ACC112 (cell line): ENCODE results near the gene HAO1.

Experiments used
- H2AFZ ChIP-seq: fragments of 200-600 bp; sonication (generic); one replicate; pipeline ENCODE4 v1.6.0; 2017; ENCODE audit warnings: antibody characterized with exemption, low read length; ENCODE audit not compliant: unreplicated experiment
- H3K27ac ChIP-seq: fragments of 200-600 bp; sonication (generic); 2 replicates; pipeline ENCODE4 v1.5.1; 2014; ENCODE audit warnings: low read depth, mild to moderate bottlenecking, antibody characterized with exemption, low read length, moderate library complexity
- H3K27me3 ChIP-seq: fragments of 200-600 bp; sonication (generic); 2 replicates; pipeline ENCODE4 v1.6.1; 2014; ENCODE audit warnings: mild to moderate bottlenecking, antibody characterized with exemption, low read length, moderate library complexity, mixed read lengths; ENCODE audit not compliant: insufficient read depth
- H3K36me3 ChIP-seq: fragments of 200-600 bp; sonication (generic); 2 replicates; pipeline ENCODE4 v1.6.1; 2016; ENCODE audit warnings: mild to moderate bottlenecking, antibody characterized with exemption, low read length, moderate library complexity, mixed read lengths; ENCODE audit not compliant: insufficient read depth
- H3K4me1 ChIP-seq: fragments of 200-600 bp; sonication (generic); one replicate; pipeline ENCODE4 v1.6.1; 2016; ENCODE audit warnings: low read length, mixed read lengths; ENCODE audit not compliant: insufficient read depth, unreplicated experiment, control insufficient read depth
- H3K4me3 ChIP-seq: fragments of 200-600 bp; sonication (generic); 2 replicates; pipeline ENCODE4 v1.5.1; 2014; ENCODE audit warnings: mild to moderate bottlenecking, low read depth, low read length
- H3K79me2 ChIP-seq: fragments of 200-600 bp; sonication (generic); one replicate; pipeline ENCODE4 v1.6.0; 2016; ENCODE audit warnings: low read length; ENCODE audit not compliant: control insufficient read depth, unreplicated experiment, insufficient read depth

Gene HAO1

GRCh38 chr20:7858734-7859250, 81.5 kb downstream of the HAO1 start:
- H3K36me3 ChIP-seq: no peaks in the 10 kb centered on the region
- H2AFZ ChIP-seq: no peak overlapping the region
- H3K4me1 ChIP-seq: peaks cover 35% of the 10 kb centered on the region
- no peaks in the 10 kb centered on the region for H3K79me2 ChIP-seq
- H3K27ac ChIP-seq: no peak overlapping the region
- H3K27me3 ChIP-seq: peaks cover 14% of the 10 kb centered on the region; the same call in 1 of the 2 replicates
- no peak overlapping the region for H3K4me3 ChIP-seq

- peaks cover 41% of the 10 kb centered on the region for H3K4me1 ChIP-seq
- H3K27ac ChIP-seq: peak overlapping the region; percentile 44
- H2AFZ ChIP-seq: no peak overlapping the region
- H3K27me3 ChIP-seq: no peaks in the 10 kb centered on the region
- H3K4me3 ChIP-seq: no peak overlapping the region
- H3K36me3 ChIP-seq: no peaks in the 10 kb centered on the region
- H3K79me2 ChIP-seq: no peaks in the 10 kb centered on the region
These were observed 83.5 kb downstream of the HAO1 start for GRCh38 chr20:7856756-7857155.

GRCh38 chr20:7855545-7855944, 84.7 kb downstream of the HAO1 start:
- Histone ChIP-seq H3K27ac (no peak overlapping the region), H3K36me3 (no peaks in the 10 kb centered on the region), H3K4me1 (peaks cover 49% of the 10 kb centered on the region)

DNA sequence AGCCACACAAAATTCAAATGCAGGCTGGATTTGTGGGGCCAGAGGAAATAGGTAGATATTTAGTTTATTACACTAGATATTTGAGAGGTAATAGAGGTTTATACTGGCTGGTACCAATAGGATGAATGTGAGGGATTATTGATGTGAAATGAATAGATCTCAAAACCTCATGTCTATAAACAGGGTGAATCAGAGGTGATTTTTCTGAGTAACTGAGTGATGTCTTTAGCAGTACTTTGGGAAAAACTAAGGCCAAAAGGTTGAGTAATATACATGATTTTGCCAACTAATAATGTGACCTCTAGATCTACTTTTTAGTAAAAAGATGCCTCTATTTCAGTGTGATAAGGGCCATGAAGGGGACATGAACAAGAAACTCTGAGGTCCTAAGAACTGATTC, 86.8 kb downstream of the HAO1 start:
- no peaks in the 10 kb centered on the region for H3K27me3 ChIP-seq

More at GRCh38 chr20:7855545-7855944, 84.7 kb downstream of the HAO1 start:
- H3K4me3 ChIP-seq: no peak overlapping the region; the same call in 1 of the 2 replicates
- H2AFZ ChIP-seq: no peak overlapping the region
- H3K79me2 ChIP-seq: no peaks in the 10 kb centered on the region
- no peaks in the 10 kb centered on the region for H3K27me3 ChIP-seq

GRCh38 chr20:7850775-7851490, 89.3 kb downstream of the HAO1 start:
- H3K79me2 ChIP-seq: no peaks in the 10 kb centered on the region
- H3K36me3 ChIP-seq: no peaks in the 10 kb centered on the region
- no peak overlapping the region for H3K27ac ChIP-seq
- H3K4me3 ChIP-seq: no peak overlapping the region
- H3K4me1 ChIP-seq: peaks cover 27% of the 10 kb centered on the region
- H2AFZ ChIP-seq: no peak overlapping the region
- no peaks in the 10 kb centered on the region for H3K27me3 ChIP-seq

More for the DNA sequence above, 86.8 kb downstream of the HAO1 start:
- Histone ChIP-seq H3K36me3 (no peaks in the 10 kb centered on the region), H3K27ac (no peak overlapping the region), H2AFZ (no peak overlapping the region), H3K4me1 (peaks cover 46% of the 10 kb centered on the region), H3K4me3 (no peak overlapping the region), H3K79me2 (no peaks in the 10 kb centered on the region)

DNA sequence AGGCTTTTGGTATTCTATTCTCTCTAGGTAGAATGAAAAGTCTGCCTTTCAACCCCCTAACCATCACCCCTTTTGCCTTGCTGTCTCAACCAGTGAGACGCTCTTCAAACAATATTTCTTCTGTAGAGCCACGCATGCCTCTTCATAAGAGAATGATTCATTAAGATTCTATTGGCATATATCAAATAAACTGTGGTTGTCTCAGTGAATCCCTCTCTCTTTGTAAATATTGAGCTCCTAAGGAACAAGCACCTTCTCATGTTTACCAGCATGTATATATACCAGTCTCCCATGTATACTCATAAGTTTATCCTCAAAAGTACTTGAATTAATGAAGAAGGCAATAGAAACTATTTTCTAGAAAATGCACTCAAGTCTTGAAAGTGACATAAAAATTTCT, 90.6 kb downstream of the HAO1 start:
- Histone ChIP-seq H3K36me3 (no peaks in the 10 kb centered on the region), H3K27ac (no peak overlapping the region), H3K27me3 (no peaks in the 10 kb centered on the region), H3K79me2 (no peaks in the 10 kb centered on the region), H2AFZ (no peak overlapping the region), H3K4me1 (peaks cover 19% of the 10 kb centered on the region), H3K4me3 (no peak overlapping the region)

- no peak overlapping the region for H2AFZ ChIP-seq
- H3K79me2 ChIP-seq: no peaks in the 10 kb centered on the region
- H3K27me3 ChIP-seq: no peaks in the 10 kb centered on the region
- no peak overlapping the region for H3K4me3 ChIP-seq
- no peaks in the 10 kb centered on the region for H3K36me3 ChIP-seq
- H3K27ac ChIP-seq: no peak overlapping the region
- H3K4me1 ChIP-seq: peaks cover 17% of the 10 kb centered on the region
These were observed 91.9 kb downstream of the HAO1 start for GRCh38 chr20:7848351-7848750.

GRCh38 chr20:7843613-7844012, 96.6 kb downstream of the HAO1 start:
- H3K36me3 ChIP-seq: no peaks in the 10 kb centered on the region
- no peak overlapping the region for H3K27ac ChIP-seq
- peaks cover 30% of the 10 kb centered on the region for H3K4me1 ChIP-seq
- H3K79me2 ChIP-seq: no peaks in the 10 kb centered on the region
- no peak overlapping the region for H3K4me3 ChIP-seq
- no peak overlapping the region for H2AFZ ChIP-seq
- H3K27me3 ChIP-seq: no peaks in the 10 kb centered on the region

- Histone ChIP-seq H3K27ac (peak overlapping the region; percentile 68), H3K4me3 (no peak overlapping the region), H3K36me3 (no peaks in the 10 kb centered on the region), H2AFZ (no peak overlapping the region), H3K4me1 (peaks cover 30% of the 10 kb centered on the region), H3K79me2 (no peaks in the 10 kb centered on the region), H3K27me3 (no peaks in the 10 kb centered on the region)
These were observed 98.3 kb downstream of the HAO1 start for GRCh38 chr20:7841971-7842310.

DNA sequence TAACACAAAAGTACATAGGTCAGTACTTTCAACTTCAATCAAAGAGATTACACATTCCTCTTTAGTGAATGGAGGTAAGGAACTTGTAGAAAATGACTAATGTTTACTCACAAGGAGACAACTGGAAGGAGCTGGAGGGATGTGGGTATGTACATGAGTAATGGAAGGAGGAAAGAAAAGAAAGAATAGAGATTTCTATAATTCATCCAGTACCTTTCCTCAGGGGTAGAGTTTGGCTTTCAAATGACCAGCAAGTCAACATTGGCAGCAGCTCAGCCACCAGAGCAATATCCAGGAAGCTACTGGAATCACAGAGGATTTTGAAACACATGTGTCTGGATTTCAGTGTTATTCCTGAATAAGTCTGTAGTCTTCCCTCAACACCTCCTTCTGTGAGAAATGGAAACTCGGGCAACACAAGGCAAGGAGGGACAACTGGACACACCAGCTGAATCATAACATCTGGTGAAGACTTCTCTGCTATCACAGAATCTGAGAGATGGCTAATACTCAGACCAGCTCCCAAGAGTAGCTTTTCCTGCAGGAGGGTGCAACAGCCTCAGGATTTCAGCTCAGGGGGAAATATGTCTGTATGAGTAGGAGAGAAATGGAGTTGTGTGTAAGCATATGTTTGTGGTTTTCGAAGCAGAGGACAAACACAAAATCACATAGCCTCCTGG, 98.8 kb downstream of the HAO1 start:
- Histone ChIP-seq H3K79me2 (no peaks in the 10 kb centered on the region), H3K4me3 (peak overlapping the region; percentile 13; the same call in 1 of the 2 replicates), H3K36me3 (no peaks in the 10 kb centered on the region), H3K27ac (peak overlapping the region; percentile 68), H3K27me3 (no peaks in the 10 kb centered on the region), H3K4me1 (peaks cover 30% of the 10 kb centered on the region), H2AFZ (no peak overlapping the region)

GRCh38 chr20:7836076-7836475, 104.2 kb downstream of the HAO1 start:
- H3K4me3 ChIP-seq: no peak overlapping the region
- no peaks in the 10 kb centered on the region for H3K36me3 ChIP-seq
- no peak overlapping the region for H2AFZ ChIP-seq
- H3K4me1 ChIP-seq: peaks cover 8% of the 10 kb centered on the region
- H3K27me3 ChIP-seq: no peaks in the 10 kb centered on the region
- H3K79me2 ChIP-seq: no peaks in the 10 kb centered on the region
- no peak overlapping the region for H3K27ac ChIP-seq
